ENCODE results near the gene CCR8.

Gene CCR8

GRCh38 chr3:39332525-39332924, 3.0 kb downstream of the CCR8 start:
- no peaks in the 10 kb centered on the region for H3K79me1 ChIP-seq (ENCODE audit: low read depth, low read length)

GRCh38 chr3:39333607-39334006, 4.1 kb downstream of the CCR8 start:
- Histone ChIP-seq H3K27ac (replicated peaks; ENCODE audit: low read length) (no peak overlapping the region), H3K9ac (ENCODE audit: low read depth, low read length, poor library complexity) (no peak overlapping the region), H3K4ac (ENCODE audit: low read length) (no peak overlapping the region)

More at GRCh38 chr3:39332525-39332924, 3.0 kb downstream of the CCR8 start:
- Histone ChIP-seq H2BK5ac (ENCODE audit: low read length) (no peak overlapping the region), H3K27me3 (ENCODE audit: control insufficient read depth in 3 of 3, insufficient read depth in 3 of 3, low read depth in 1 of 3, low read length in 3 of 3) (no peaks in the 10 kb centered on the region), H3K14ac (ENCODE audit: low read length) (no peak overlapping the region), H3K4ac (ENCODE audit: low read length) (no peak overlapping the region), H3K23ac (ENCODE audit: low read depth, low read length, poor library complexity) (no peak overlapping the region), H3K18ac (ENCODE audit: low read length) (no peak overlapping the region), H2AFZ (ENCODE audit: low read length) (no peak overlapping the region), H3K4me3 (ENCODE audit: low read length in 2 of 2) (no peak overlapping the region), H2BK15ac (ENCODE audit: low read length) (no peak overlapping the region), H2BK120ac (ENCODE audit: low read depth, low read length) (no peak overlapping the region), H3K4me1 (ENCODE audit: control insufficient read depth in 2 of 2, insufficient read depth in 1 of 2, low read depth in 1 of 2, low read length in 2 of 2) (no peaks in the 10 kb centered on the region), H3K9ac (ENCODE audit: low read depth, low read length, poor library complexity) (no peak overlapping the region), H2AK5ac (ENCODE audit: low read depth, low read length) (no peak overlapping the region), H3K27ac (replicated peaks; ENCODE audit: low read length) (no peak overlapping the region), H3K36me3 (replicated peaks in 1 of 2; ENCODE audit: control insufficient read depth in 2 of 2, insufficient read depth in 2 of 2, low read length in 2 of 2) (no peaks in the 10 kb centered on the region), H3K9me3 (replicated peaks in 1 of 2; ENCODE audit: control insufficient read depth in 2 of 2, insufficient read depth in 1 of 2, low read depth in 1 of 2, low read length in 2 of 2) (no peaks in the 10 kb centered on the region), H3K4me2 (ENCODE audit: insufficient read depth, low read length, poor library complexity, severe bottlenecking) (no peak overlapping the region), H4K8ac (ENCODE audit: low read depth, low read length) (no peak overlapping the region), H4K91ac (ENCODE audit: low read depth, low read length, poor library complexity) (no peak overlapping the region), H2BK12ac (ENCODE audit: low read length) (no peak overlapping the region)
- no peak for DNase-seq (ENCODE audit: low spot score)
- WGBS, 2 donors (ENCODE audit: extremely low coverage in 2 of 2, insufficient read length in 2 of 2, insufficient replicate concordance in 1 of 2) = no CpG with 5 or more reads among the region's 4 CpGs

GRCh38 chr3:39334205-39334604, 4.7 kb downstream of the CCR8 start:
- no peak overlapping the region for H2BK15ac ChIP-seq (ENCODE audit: low read length)
- no peaks in the 10 kb centered on the region for H3K79me1 ChIP-seq (ENCODE audit: low read depth, low read length)
- no peak overlapping the region for H3K4ac ChIP-seq (ENCODE audit: low read length)
- no peak overlapping the region for H3K14ac ChIP-seq (ENCODE audit: low read length)
- H3K4me3 ChIP-seq (ENCODE audit: low read length in 2 of 2) = no peak overlapping the region
- no peak overlapping the region for H4K8ac ChIP-seq (ENCODE audit: low read depth, low read length)
- no peak overlapping the region for H2BK12ac ChIP-seq (ENCODE audit: low read length)
- H2BK5ac ChIP-seq (ENCODE audit: low read length) = no peak overlapping the region
- H2AFZ ChIP-seq (ENCODE audit: low read length) = no peak overlapping the region
- H3K23ac ChIP-seq (ENCODE audit: low read depth, low read length, poor library complexity) = no peak overlapping the region
- no peaks in the 10 kb centered on the region for H3K36me3 ChIP-seq (replicated peaks in 1 of 2; ENCODE audit: control insufficient read depth in 2 of 2, insufficient read depth in 2 of 2, low read length in 2 of 2)
- H3K18ac ChIP-seq (ENCODE audit: low read length) = no peak overlapping the region
- no peak overlapping the region for H3K9ac ChIP-seq (ENCODE audit: low read depth, low read length, poor library complexity)
- H4K91ac ChIP-seq (ENCODE audit: low read depth, low read length, poor library complexity) = no peak overlapping the region
- no peak for DNase-seq (ENCODE audit: low spot score)
- WGBS, 2 donors (ENCODE audit: extremely low coverage in 2 of 2, insufficient read length in 2 of 2, insufficient replicate concordance in 1 of 2) = no CpG with 5 or more reads among the region's 4 CpGs
- H2BK120ac ChIP-seq (ENCODE audit: low read depth, low read length) = no peak overlapping the region
- H3K4me1 ChIP-seq (ENCODE audit: control insufficient read depth in 2 of 2, insufficient read depth in 1 of 2, low read depth in 1 of 2, low read length in 2 of 2) = no peaks in the 10 kb centered on the region
- H3K27me3 ChIP-seq (ENCODE audit: control insufficient read depth in 3 of 3, insufficient read depth in 3 of 3, low read depth in 1 of 3, low read length in 3 of 3) = no peaks in the 10 kb centered on the region
- no peaks in the 10 kb centered on the region for H3K9me3 ChIP-seq (replicated peaks in 1 of 2; ENCODE audit: control insufficient read depth in 2 of 2, insufficient read depth in 1 of 2, low read depth in 1 of 2, low read length in 2 of 2)
- H3K4me2 ChIP-seq (ENCODE audit: insufficient read depth, low read length, poor library complexity, severe bottlenecking) = no peak overlapping the region
- H3K27ac ChIP-seq (replicated peaks; ENCODE audit: low read length) = no peak overlapping the region
- no peak overlapping the region for H2AK5ac ChIP-seq (ENCODE audit: low read depth, low read length)

More at GRCh38 chr3:39333607-39334006, 4.1 kb downstream of the CCR8 start:
- H3K14ac ChIP-seq (ENCODE audit: low read length) = no peak overlapping the region
- H3K9me3 ChIP-seq (replicated peaks in 1 of 2; ENCODE audit: control insufficient read depth in 2 of 2, insufficient read depth in 1 of 2, low read depth in 1 of 2, low read length in 2 of 2) = no peaks in the 10 kb centered on the region
- no peak overlapping the region for H3K4me2 ChIP-seq (ENCODE audit: insufficient read depth, low read length, poor library complexity, severe bottlenecking)
- H2BK5ac ChIP-seq (ENCODE audit: low read length) = no peak overlapping the region
- H2BK12ac ChIP-seq (ENCODE audit: low read length) = no peak overlapping the region
- no peak for DNase-seq (ENCODE audit: low spot score)
- H2AK5ac ChIP-seq (ENCODE audit: low read depth, low read length) = no peak overlapping the region
- H2AFZ ChIP-seq (ENCODE audit: low read length) = no peak overlapping the region
- no peak overlapping the region for H2BK120ac ChIP-seq (ENCODE audit: low read depth, low read length)
- no peaks in the 10 kb centered on the region for H3K36me3 ChIP-seq (replicated peaks in 1 of 2; ENCODE audit: control insufficient read depth in 2 of 2, insufficient read depth in 2 of 2, low read length in 2 of 2)
- no peak overlapping the region for H4K91ac ChIP-seq (ENCODE audit: low read depth, low read length, poor library complexity)
- no peaks in the 10 kb centered on the region for H3K79me1 ChIP-seq (ENCODE audit: low read depth, low read length)
- no peaks in the 10 kb centered on the region for H3K4me1 ChIP-seq (ENCODE audit: control insufficient read depth in 2 of 2, insufficient read depth in 1 of 2, low read depth in 1 of 2, low read length in 2 of 2)
- H3K27me3 ChIP-seq (ENCODE audit: control insufficient read depth in 3 of 3, insufficient read depth in 3 of 3, low read depth in 1 of 3, low read length in 3 of 3) = no peaks in the 10 kb centered on the region
- no peak overlapping the region for H3K4me3 ChIP-seq (ENCODE audit: low read length in 2 of 2)
- H3K18ac ChIP-seq (ENCODE audit: low read length) = no peak overlapping the region
- no peak overlapping the region for H3K23ac ChIP-seq (ENCODE audit: low read depth, low read length, poor library complexity)
- no peak overlapping the region for H4K8ac ChIP-seq (ENCODE audit: low read depth, low read length)
- H2BK15ac ChIP-seq (ENCODE audit: low read length) = no peak overlapping the region

- WGBS, 2 donors (ENCODE audit: extremely low coverage in 2 of 2, insufficient read length in 2 of 2, insufficient replicate concordance in 1 of 2) = no CpG with 5 or more reads among the region's 1 CpG
- no peaks in the 10 kb centered on the region for H3K9me3 ChIP-seq (replicated peaks in 1 of 2; ENCODE audit: control insufficient read depth in 2 of 2, insufficient read depth in 1 of 2, low read depth in 1 of 2, low read length in 2 of 2)
These were observed 8.7 kb downstream of the CCR8 start for GRCh38 chr3:39338201-39338600.

More at GRCh38 chr3:39338201-39338600, 8.7 kb downstream of the CCR8 start:
- no peak overlapping the region for H2AFZ ChIP-seq (ENCODE audit: low read length)
- H4K91ac ChIP-seq (ENCODE audit: low read depth, low read length, poor library complexity) = no peak overlapping the region
- no peaks in the 10 kb centered on the region for H3K79me1 ChIP-seq (ENCODE audit: low read depth, low read length)
- no peaks in the 10 kb centered on the region for H3K36me3 ChIP-seq (replicated peaks in 1 of 2; ENCODE audit: control insufficient read depth in 2 of 2, insufficient read depth in 2 of 2, low read length in 2 of 2)
- no peak for DNase-seq (ENCODE audit: low spot score)
- no peak overlapping the region for H2BK120ac ChIP-seq (ENCODE audit: low read depth, low read length)
- H3K4me1 ChIP-seq (ENCODE audit: control insufficient read depth in 2 of 2, insufficient read depth in 1 of 2, low read depth in 1 of 2, low read length in 2 of 2) = no peaks in the 10 kb centered on the region
- no peak overlapping the region for H2BK5ac ChIP-seq (ENCODE audit: low read length)
- H3K27me3 ChIP-seq (ENCODE audit: control insufficient read depth in 3 of 3, insufficient read depth in 3 of 3, low read depth in 1 of 3, low read length in 3 of 3) = no peaks in the 10 kb centered on the region
- no peak overlapping the region for H4K8ac ChIP-seq (ENCODE audit: low read depth, low read length)
- no peak overlapping the region for H2AK5ac ChIP-seq (ENCODE audit: low read depth, low read length)
- H3K14ac ChIP-seq (ENCODE audit: low read length) = no peak overlapping the region
- H2BK15ac ChIP-seq (ENCODE audit: low read length) = no peak overlapping the region
- H3K4me2 ChIP-seq (ENCODE audit: insufficient read depth, low read length, poor library complexity, severe bottlenecking) = no peak overlapping the region
- no peak overlapping the region for H3K27ac ChIP-seq (replicated peaks; ENCODE audit: low read length)
- no peak overlapping the region for H2BK12ac ChIP-seq (ENCODE audit: low read length)
- H3K9ac ChIP-seq (ENCODE audit: low read depth, low read length, poor library complexity) = no peak overlapping the region
- no peak overlapping the region for H3K4me3 ChIP-seq (ENCODE audit: low read length in 2 of 2)
- H3K4ac ChIP-seq (ENCODE audit: low read length) = no peak overlapping the region
- no peak overlapping the region for H3K18ac ChIP-seq (ENCODE audit: low read length)
- no peak overlapping the region for H3K23ac ChIP-seq (ENCODE audit: low read depth, low read length, poor library complexity)

Data from neuronal stem cell (in vitro differentiated cells).